ENCODE measurements around the gene ATXN2.
"Not testable (repeated sequence)": the region's sequence is repeated elsewhere in the genome, so short reads cannot be mapped to it uniquely, and the experiment has no call there.

The ATXN2 gene

DNA sequence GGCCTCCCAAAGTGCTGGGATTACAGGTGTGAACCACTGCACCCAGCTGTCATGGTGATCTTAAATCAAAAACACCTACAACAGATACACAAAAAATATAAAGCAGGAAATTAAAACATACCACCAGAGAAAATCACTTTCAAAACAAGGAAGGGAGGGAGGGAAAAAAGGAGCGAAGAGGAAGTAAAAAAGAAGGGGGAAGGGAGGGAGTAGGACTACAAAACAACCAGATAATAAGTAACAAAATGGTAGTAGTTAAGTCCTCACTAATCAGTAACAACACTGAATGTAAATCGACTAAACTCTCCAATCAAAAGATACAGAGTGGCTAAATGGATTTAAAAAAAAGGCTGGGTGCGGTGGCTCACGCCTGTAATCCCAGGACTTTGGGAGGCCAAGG, 104.4 kb downstream of the ATXN2 start:
- DNase-seq = no peak

DNA sequence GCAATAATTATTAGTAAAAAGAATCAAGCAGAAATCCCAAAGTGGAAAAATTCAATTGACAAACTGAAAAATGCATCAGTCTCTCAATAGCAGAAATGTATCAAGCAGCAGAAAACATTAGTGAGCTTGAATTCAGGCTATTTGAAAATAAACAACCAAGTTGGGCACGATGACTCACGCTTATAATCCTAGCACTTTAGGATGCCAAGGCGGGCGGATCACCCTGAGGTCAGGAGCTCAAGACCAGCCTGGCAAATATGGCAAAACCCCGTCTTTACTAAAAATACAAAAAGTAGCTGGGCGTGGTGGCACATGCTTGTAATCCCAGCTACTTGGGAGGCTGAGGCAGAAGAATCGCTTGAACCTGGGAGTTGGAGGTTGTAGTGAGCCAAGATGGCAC, 106.1 kb downstream of the ATXN2 start:
- DNase-seq = not testable (repeated sequence)

DNA sequence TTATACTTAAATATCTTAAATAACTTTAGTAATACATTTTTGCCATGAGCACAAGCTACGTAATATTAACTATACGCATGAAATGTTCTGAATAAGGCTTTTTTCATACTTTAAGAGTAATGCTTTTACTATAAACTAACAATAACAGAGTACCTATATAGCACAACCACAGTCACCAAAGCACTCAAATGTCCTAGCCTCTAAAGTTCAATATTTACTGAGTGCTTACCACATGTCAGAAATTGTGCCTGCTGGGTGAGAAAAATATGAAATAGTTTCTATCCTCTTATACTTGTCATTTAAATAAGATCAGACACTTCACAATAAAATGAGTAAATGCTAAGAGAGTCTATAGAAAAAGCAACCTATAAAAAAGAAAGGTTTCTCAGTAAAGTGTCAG, 110.3 kb downstream of the ATXN2 start:
- no peak for DNase-seq

DNA sequence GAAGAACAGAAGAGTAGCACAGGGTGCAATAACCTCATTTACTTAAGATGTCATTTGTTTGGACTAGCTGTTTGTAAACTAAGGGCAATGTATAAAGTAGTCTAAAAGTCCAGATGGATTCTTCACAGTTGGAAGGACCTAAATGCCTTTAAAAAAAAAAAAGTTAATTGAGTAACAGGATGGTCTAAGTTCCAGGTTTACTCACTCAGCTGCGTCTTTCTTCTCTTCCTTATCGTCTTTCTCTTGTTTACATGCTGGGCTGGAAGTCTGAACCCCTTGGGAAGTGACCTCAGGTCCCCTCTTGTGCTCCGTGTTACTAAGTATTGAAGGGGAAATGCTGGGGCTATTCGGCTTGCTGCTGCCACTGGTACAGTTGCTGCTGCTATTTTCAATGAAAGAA, 110.8 kb downstream of the ATXN2 start:
- DNase-seq = no peak

DNA sequence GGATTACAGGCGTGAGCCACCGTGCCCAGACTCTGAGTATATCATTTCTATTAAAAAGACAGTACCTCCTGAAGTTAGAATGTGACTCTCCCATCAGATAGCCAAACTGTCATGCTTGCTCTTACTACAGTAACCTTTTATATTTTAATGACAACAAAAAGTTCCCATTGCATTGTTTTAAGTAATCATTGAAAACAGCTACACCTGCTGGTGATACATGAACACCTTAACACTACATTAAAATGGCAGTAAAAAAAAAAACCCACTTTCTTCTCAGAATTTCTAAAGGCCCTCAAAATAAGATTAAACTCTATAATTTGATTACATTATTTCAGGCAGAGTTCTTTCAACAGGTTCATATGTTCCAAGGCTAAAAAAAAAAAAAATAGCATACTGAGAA, 116.7 kb downstream of the ATXN2 start:
- DNase-seq = no peak

DNA sequence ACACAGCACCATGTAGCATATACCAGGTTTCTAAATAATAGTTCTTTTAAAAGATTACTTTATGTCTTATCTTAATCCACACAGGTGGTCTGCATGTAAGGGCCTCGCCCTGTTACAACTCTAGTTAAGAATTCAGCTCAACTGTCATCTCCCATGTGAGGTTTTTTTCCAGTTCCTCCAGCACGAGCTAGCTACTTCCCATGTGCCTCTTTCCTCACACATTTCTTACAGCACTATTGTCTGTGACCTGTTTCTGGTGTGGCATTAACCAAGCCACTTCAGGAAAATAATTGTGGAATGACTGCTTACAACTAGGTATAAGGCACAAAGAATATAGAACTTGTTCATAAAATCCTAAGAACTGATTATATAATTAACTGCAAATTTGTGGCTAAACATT, 127.9 kb downstream of the ATXN2 start:
- no peak for DNase-seq

DNA sequence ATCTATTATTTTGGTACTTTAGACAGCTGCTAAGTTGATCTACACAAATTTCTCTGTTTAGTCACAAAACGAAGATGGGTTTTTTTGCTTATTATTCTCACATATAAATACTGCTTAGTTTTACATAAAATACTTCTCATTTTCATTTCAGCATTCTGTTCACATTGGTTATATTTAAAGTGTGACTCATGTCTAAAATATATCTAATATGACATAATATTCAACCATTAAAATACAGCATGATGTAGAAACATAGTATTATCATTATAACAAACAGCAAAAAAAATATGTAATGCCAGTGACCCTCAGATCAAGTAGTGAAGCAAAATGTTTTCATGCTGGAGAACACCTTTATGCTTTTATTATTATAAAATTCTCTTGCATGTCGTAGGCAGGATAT, 129.7 kb downstream of the ATXN2 start:
- DNase-seq = no peak

DNA sequence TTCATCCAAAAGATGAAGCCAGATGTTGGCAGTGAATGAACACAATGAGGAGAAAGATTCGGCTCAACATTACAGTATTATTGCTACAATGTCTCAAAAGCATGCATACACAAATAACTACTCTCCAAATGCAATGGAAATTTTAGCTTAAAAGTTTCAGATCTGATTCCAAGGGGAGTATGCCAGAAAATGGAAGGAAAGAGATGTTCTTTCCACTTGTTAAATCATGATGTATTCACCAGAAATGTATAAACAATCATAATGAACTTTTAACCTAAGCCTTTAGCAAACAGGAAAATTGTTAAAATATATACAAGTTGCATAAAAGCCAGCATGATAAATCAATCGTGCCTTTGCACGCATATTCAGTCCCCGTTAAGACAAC, 131.3 kb downstream of the ATXN2 start:
- DNase-seq = no peak

DNA sequence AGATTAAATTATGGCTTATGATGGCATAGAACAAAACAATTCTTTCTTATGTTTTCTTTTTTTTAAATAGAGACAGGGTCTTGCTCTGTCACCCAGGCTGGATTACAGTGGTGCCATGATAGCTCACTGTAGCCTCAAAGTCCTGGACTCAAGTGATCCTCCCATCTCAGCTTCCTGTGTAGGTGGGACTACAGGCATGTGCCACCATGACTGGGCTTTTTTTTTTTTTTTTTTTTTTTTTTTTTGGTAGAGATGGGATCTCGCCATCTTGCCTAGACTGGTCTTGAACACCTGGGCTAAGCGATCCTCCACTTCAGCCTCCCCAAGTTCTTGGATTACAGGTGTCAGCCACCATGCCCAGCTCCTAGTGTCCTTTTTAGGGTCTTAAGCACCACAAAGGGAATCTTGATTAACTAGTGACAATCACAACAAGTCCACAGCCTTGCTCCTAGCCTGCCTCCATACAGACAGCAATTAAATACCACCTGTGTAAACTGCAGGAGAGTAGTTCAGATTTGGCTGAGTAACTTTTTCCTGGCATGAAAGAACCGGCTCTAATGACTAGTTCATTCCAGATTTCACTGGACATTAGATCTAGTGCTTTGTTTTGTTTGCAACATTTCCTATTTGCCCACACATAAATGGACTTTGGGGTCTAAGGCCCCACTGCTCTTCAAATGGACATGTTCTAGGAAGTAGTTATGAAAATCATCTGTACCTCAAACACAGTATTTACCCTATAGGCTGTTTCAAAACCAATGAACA, 131.8 kb downstream of the ATXN2 start:
- DNase-seq = peak; percentile 14

DNA sequence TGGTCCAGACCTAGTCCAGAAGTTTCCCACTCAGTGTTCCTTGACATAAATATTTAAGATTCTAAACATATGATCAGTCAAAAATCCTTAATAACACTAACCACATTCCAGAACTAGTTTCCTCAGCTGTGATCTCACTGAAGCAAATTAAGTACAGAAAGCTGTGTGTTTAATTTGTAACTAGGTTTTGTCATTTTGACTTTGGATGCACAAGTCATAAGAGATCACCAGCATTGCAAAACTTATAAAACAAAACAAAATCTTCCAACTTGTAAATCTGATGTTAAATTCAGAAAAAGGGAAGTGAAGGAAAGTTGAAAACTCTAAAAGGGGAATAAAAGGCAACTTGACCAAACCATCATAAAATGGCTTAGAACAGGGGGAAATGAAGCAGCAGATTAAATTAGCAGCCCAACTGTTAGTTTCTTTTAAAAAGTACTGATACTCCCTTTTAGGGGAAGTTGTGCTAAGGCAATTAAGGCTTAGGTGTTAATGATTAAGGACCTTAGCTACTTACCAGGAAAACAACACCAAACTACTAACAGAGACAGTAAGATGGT, 136.8 kb downstream of the ATXN2 start:
- no peak for DNase-seq

DNA sequence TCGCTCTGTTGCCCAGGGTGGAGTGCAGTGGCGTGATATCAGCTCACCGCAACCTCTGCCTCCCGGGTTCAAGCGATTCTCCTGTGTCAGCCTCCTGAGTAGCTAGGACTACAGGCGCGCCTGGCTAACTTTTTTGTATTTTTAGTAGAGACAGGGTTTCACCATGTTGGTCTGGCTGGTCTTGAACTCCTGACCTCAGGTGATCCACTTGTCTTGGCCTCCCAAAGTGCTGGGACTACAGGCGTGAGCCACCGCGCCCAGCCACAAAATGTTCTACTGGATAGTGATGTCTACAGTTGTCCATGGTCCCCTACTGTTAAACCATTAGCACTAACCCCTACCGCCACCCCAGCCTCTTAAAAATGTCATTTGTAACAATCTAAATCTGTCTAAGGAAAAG, 139.0 kb downstream of the ATXN2 start:
- not testable (repeated sequence) for DNase-seq

DNA sequence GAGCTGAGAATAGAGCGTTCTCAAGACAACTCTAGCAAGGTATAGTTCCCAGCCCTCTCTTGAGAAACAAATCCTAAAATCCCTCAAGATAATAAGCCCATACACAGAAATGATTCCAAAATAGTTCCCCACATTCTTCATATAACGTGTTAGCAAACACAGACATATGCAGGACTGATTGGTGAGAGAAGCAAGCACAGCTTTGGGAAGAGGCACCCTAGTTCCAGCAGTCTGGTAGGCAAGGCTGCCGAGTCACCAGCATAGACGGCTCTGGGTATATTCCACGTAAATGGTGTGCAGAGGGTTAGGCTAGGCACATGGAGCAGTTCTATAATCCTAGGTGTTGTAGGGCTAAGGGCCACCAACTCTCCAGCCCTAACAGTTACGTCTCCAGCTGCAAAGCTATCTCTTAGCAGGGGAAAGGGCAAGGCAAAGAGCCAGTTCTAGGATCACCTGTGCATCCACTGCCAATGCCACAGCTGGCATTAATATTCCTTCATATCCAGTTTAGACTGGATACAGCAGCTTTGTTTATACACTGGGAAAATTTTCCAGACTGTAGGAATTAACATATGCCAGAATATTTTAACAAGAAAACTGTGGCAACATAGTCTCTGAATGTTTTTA, 140.5 kb downstream of the ATXN2 start:
- DNase-seq = no peak

DNA sequence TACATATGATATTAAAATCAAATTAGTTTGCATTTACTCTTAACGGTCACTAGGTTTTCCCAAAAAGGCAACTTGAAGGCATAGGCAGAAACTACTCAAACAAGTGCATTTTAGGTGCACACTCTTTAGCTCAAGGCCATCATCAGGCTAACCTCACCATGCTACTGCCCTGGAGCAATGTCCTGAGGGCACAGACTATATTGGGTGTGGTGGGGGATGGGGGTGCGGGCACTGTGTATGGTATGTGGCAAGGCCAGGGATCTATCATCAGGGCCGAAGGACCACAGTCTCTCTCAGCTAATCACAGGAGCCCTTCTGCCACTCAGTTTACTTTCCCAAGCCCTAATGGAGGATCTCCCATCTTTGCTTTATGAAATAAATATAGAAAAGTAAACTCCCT, 141.5 kb downstream of the ATXN2 start:
- DNase-seq = no peak

DNA sequence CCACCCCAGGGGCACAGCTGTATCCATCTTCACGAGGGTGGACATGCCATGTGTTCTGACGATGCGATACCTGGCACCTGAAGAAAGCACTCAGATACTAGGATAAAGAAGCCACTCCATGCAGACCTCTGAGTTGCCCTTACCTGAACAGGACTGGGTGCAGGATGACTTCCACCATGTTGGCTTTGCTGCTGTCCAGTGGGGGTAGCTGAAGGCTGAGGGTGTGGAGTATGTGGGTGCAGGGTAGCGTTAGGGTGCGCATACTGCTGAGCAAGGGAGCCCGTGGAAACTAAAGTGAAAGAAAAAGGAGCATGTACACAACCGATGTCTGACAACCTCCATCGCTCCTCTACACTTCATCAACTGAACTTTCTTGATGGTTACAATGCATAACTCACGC, 142.0 kb downstream of the ATXN2 start:
- no peak for DNase-seq

DNA sequence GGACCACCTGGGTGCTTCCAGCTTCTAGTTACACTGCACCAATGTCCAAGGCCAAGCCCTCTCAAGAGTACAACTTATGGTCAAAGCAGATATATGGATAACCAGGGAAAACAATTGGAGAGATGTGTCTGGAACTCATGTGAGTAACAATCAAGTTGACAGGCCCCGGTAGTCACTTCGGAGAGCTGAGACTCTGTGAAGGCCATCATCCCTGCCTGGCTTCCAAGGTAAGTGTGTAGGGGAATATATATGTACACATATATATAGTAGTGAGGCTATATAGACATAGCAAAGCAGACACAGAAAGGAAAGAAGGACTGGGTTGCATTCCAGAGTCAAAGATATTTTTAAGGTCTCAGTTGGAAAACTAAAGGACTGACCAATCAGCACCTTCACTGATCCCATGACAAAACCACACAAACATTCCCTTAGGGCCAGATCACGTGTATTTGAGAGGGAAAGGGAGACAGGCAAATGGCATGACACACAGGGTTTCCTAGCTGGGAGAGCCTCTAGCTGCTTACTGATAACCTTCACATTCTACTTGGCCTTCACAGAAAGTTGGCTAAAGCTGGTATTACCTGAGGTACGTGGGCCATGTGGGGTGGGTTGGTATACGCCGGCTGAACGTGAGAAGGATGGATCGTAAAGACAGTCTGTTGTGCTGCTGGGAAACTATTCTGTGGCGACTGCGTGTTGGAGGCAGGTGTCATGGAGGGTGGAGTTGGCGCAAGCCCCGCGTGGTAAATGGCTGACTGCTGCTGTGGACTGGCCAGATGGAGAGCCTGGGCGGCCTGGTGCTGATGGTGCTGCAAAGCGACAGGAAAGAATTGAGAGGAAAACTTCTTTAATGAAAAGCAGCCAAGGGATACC, 143.4 kb downstream of the ATXN2 start:
- DNase-seq = no peak

DNA sequence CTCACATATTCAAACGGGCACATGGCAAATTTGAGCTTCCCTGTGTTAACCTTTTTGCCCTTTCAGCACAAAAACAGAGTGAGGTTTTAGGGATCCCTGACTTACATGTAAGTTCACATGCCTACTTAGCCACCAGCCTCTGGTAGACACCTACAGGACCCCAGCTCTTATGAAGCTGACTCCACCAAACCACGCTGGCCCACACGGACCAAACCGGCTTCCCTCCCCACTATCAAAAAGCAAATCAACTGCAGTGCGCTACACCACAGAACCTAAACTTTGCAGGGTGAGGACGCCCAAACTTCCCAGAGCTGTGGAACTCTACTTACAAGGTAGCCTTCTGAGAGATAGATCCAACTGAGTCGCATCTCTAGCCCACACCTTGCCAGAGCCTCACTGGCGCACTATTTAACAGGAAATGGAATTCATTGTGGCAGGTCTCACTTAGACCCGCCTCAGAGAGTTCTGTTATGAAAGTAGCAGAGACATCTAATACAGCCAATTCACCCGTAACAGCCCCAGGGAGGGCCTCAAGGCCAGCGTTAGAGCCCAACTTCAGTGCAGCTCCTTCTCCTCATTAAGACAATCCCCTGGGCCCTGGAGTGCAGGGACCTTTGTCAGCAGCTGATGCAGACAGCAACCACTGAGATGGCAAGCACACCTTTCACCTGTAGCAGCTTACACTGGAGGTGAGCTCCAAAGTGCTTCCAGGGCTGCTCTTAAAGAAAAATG, 144.2 kb downstream of the ATXN2 start:
- DNase-seq = no peak

DNA sequence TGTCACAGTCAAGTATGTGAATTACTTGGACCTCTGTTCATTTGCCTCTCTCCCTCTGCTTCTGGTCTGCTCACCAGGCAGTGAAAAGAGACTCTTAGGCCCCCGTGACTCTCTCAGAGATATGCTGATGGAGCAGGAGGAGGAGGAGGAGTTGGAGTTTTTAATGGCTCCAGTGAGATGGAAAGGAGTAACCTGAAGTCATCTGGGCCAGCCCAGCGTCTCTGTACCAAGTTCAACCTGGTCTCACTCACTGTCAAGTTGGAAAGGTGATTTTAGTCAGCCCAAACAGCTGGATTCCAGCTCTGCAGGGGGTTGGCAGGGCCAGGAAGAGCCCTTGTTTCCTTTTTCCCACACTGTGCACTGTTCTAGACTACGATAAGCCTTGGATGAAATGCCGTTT, 144.8 kb downstream of the ATXN2 start:
- no peak for DNase-seq

DNA sequence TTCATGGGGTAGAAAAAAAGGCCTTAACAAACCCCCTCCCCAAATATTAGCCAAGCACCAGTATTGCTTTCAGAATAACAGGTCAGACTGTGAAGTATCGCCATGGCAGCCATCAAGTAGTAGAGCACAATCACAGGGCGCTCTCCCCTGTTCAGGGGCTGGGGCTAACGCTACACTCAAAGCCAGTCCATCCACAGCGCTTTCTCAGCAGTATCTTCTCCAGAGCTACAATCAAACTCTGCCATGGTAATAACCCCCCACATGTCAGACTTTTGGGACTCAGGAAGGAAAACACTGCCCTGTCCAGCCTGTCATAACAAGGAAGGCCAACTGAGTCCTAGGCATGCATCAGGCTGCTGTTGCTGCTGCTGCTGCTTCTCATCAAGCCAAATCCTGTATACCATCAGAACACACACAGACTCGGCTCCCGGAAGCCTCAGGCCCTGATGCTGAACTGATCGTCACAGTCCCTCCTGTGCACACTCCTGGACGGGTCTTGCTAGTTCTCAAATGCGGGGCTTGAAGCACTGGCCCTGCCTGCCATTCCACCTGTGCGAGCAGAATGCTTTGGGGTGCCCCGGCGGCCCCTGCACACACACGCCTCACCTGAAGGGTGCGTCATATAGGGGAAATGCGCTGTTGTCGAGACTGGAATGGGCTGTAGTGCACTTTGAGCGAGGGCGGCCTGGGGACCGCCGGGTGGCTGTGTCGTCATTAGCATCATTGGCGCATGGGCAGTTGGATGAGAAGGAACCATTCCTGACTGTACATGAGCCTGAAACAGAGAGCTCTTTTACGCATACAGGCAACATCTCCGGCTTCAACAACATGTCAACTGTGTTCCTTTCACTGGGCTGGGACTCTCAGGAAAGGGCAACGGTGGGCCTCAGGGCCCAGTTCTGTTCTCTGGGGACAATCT, 145.8 kb downstream of the ATXN2 start:
- DNase-seq = no peak

DNA sequence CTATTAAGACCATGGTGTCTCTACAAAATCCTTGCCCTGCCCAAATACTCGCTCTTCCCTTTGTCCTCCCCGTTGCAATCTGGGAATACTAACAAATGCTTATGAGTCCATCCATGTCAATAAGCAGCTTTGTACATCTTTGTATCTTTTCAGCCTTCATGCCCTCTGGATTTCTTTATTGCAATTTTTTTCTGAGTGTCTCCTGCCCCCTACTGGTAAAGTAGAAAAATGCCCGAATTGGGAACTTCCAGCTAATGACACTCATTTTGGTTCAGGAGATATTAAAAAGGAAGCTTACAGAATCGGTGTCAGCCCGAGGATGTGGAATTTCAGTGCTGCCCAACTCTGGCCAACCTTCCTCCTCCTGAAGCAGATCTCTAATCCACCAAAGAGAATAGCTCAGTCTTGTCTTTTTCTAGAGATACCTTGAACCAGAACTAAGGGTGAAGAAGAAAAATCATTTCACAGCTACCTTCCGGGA, 147.4 kb downstream of the ATXN2 start:
- DNase-seq = peak; percentile 54

DNA sequence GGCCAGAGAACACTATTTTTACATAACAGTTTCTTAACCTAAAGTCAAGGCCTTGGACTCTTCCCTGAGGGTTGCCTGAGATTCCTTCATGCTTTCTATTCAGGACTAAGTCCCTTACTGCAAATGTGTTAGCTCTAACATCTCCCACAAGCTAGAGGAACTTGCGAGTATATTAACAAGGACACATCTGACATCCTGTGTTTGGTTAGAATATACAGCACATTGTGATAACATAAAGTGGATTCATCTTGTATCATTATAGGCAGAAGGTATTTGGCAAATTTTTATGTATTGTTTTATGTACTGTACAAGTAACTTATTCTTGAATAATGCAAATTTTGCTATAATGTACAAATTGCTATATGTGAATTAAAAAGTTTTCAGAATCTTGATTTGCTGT, 147.9 kb downstream of the ATXN2 start:
- DNase-seq = no peak

DNA sequence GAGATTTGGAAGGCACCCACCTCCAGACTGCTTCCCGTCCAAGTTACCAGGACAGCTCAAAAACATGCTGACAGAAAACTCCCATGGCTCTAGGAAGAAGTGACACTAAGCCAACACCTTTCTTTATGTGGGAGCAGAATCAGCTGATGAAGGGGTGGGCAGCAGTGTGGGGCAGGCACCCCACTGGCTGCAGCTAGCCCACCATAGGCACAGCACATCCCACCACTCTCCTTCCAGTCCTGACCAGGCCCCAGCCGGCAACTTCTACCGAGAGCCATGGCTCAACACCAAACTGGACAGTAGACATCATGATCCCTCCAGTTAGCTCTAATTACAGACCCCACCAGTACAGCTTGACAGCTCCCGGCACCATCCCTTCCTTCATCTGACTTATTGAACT, 148.4 kb downstream of the ATXN2 start:
- no peak for DNase-seq

Measured in NCI-H1092 treated with DMSO at 0.1 percent for 48 hours (cell line).